ENCODE data around the gene CFDP1. TPM values are rescaled to one million over a fixed set of nuclear protein-coding genes. Genes with fewer than 3 reads are reported as not detected.

The CFDP1 gene
- 100 to 1,000 TPM in 1 of 2 donors, 10 to 100 TPM in 1; 55.4 to 129 TPM for total RNA-seq
- polyA plus RNA-seq (ENCODE audit: insufficient read length in 2 of 2), result 100 to 1,000 TPM; 135 to 164 TPM
- long read RNA-seq, donor 1, transcript CFDP1-201 (7 exons, 1,275 nt), result major isoform, 38 of 88 reads
- long read RNA-seq, donor 1, partial matches to known transcripts, result 45 of 88 reads
- long read RNA-seq, donor 1, other reads (novel, unspliced or antisense), result 0 of 88 reads
- long read RNA-seq, donor 2, transcript CFDP1-201 (7 exons, 1,275 nt), result major isoform, 12 of 38 reads
- long read RNA-seq, donor 2, partial matches to known transcripts, result 25 of 38 reads
- long read RNA-seq, donor 2, other reads (novel, unspliced or antisense), result 0 of 38 reads
- long read RNA-seq, donor 3, transcript CFDP1-201 (7 exons, 1,275 nt), result major isoform, 11 of 52 reads
- long read RNA-seq, donor 3, partial matches to known transcripts, result 40 of 52 reads
- long read RNA-seq, donor 3, other reads (novel, unspliced or antisense), result 0 of 52 reads
- long read RNA-seq, donor 4, transcript CFDP1-201 (7 exons, 1,275 nt), result major isoform, 38 of 112 reads
- long read RNA-seq, donor 4, transcript CFDP1-209 (3 exons, 663 nt), result minor isoform, 6 of 112 reads
- long read RNA-seq, donor 4, partial matches to known transcripts, result 67 of 112 reads
- long read RNA-seq, donor 4, other reads (novel, unspliced or antisense), result 0 of 112 reads

GRCh38 chr16:75432828-75433731 lies at the start of gene CFDP1:
Gene CFDP1, minus strand, starts transcription at chr16:75433503. Its CDS starts 151 bp downstream, at chr16:75433352.
- peak in 5 of 6 donors; percentile 90 to 99 (median 92) for DNase-seq (ENCODE audit: low read depth in 4 of 6, low spot score in 6 of 6)
- H3K27ac ChIP-seq (ENCODE audit: low read depth, low read length), result peak within 1 kb of the TSS; percentile 97
- peaks cover 34% of the 10 kb centered on the region for H3K4me1 ChIP-seq (ENCODE audit: control insufficient read depth, insufficient read depth, low read length)
- no peaks in the 10 kb centered on the region for H3K27me3 ChIP-seq (ENCODE audit: control insufficient read depth, insufficient read depth, low read length)
- no peaks in the 10 kb centered on the region for H3K9me3 ChIP-seq (ENCODE audit: control insufficient read depth, insufficient read depth, low read length)
- H3K4me3 ChIP-seq (ENCODE audit: low read depth, low read length), result peak within 1 kb of the TSS; percentile 98
- peaks cover 5% of the 10 kb centered on the region for H3K36me3 ChIP-seq (ENCODE audit: control insufficient read depth, insufficient read depth, low read length)
- WGBS (ENCODE audit: insufficient coverage), result under 1% methylated on average over 79 of the region's 85 CpGs

GRCh38 chr16:75482434-75483205 lies 49.3 kb upstream of the CFDP1 start:
- WGBS (ENCODE audit: insufficient coverage), result 79% methylated on average over 12 of the region's 14 CpGs
- Histone ChIP-seq H3K4me1 (ENCODE audit: control insufficient read depth, insufficient read depth, low read length) (no peaks in the 10 kb centered on the region), H3K36me3 (ENCODE audit: control insufficient read depth, insufficient read depth, low read length) (peaks cover 31% of the 10 kb centered on the region), H3K27me3 (ENCODE audit: control insufficient read depth, insufficient read depth, low read length) (no peaks in the 10 kb centered on the region), H3K9me3 (ENCODE audit: control insufficient read depth, insufficient read depth, low read length) (no peaks in the 10 kb centered on the region), H3K4me3 (ENCODE audit: low read depth, low read length) (no peak overlapping the region), H3K27ac (ENCODE audit: low read depth, low read length) (no peak overlapping the region)
- no peak for DNase-seq (ENCODE audit: low read depth in 4 of 6, low spot score in 6 of 6)

- no peaks in the 10 kb centered on the region for H3K9me3 ChIP-seq (ENCODE audit: control insufficient read depth, insufficient read depth, low read length)
- H3K27me3 ChIP-seq (ENCODE audit: control insufficient read depth, insufficient read depth, low read length), result no peaks in the 10 kb centered on the region
- 81% methylated on average over 7 of the region's 7 CpGs for WGBS (ENCODE audit: insufficient coverage)
- H3K4me3 ChIP-seq (ENCODE audit: low read depth, low read length), result no peak overlapping the region
- no peak overlapping the region for H3K27ac ChIP-seq (ENCODE audit: low read depth, low read length)
- no peak for DNase-seq (ENCODE audit: low read depth in 4 of 6, low spot score in 6 of 6)
- H3K36me3 ChIP-seq (ENCODE audit: control insufficient read depth, insufficient read depth, low read length), result peaks cover 32% of the 10 kb centered on the region
- no peaks in the 10 kb centered on the region for H3K4me1 ChIP-seq (ENCODE audit: control insufficient read depth, insufficient read depth, low read length)
Observed at GRCh38 chr16:75481475-75481874, 48.2 kb upstream of the CFDP1 start.

- no peak for DNase-seq (ENCODE audit: low read depth in 4 of 6, low spot score in 6 of 6)
Observed at GRCh38 chr16:75479421-75479990, 46.2 kb upstream of the CFDP1 start.

GRCh38 chr16:75478480-75479345 lies 45.4 kb upstream of the CFDP1 start:
- 97% methylated on average over 79 of the region's 80 CpGs for WGBS (ENCODE audit: insufficient coverage)
- H3K4me3 ChIP-seq (ENCODE audit: low read depth, low read length), result no peak overlapping the region
- peaks cover 29% of the 10 kb centered on the region for H3K36me3 ChIP-seq (ENCODE audit: control insufficient read depth, insufficient read depth, low read length)
- H3K4me1 ChIP-seq (ENCODE audit: control insufficient read depth, insufficient read depth, low read length), result no peaks in the 10 kb centered on the region
- no peak overlapping the region for H3K27ac ChIP-seq (ENCODE audit: low read depth, low read length)
- no peaks in the 10 kb centered on the region for H3K27me3 ChIP-seq (ENCODE audit: control insufficient read depth, insufficient read depth, low read length)
- no peaks in the 10 kb centered on the region for H3K9me3 ChIP-seq (ENCODE audit: control insufficient read depth, insufficient read depth, low read length)
- DNase-seq (ENCODE audit: low read depth in 4 of 6, low spot score in 6 of 6), result no peak

More at GRCh38 chr16:75479421-75479990, 46.2 kb upstream of the CFDP1 start:
- Histone ChIP-seq H3K36me3 (ENCODE audit: control insufficient read depth, insufficient read depth, low read length) (peaks cover 29% of the 10 kb centered on the region), H3K27me3 (ENCODE audit: control insufficient read depth, insufficient read depth, low read length) (no peaks in the 10 kb centered on the region), H3K4me3 (ENCODE audit: low read depth, low read length) (no peak overlapping the region), H3K9me3 (ENCODE audit: control insufficient read depth, insufficient read depth, low read length) (no peaks in the 10 kb centered on the region), H3K27ac (ENCODE audit: low read depth, low read length) (no peak overlapping the region), H3K4me1 (ENCODE audit: control insufficient read depth, insufficient read depth, low read length) (no peaks in the 10 kb centered on the region)
- WGBS (ENCODE audit: insufficient coverage), result 95% methylated on average over 45 of the region's 47 CpGs

- 70% methylated on average over 3 of the region's 4 CpGs for WGBS (ENCODE audit: insufficient coverage)
- no peak for DNase-seq (ENCODE audit: low read depth in 4 of 6, low spot score in 6 of 6)
- Histone ChIP-seq H3K9me3 (ENCODE audit: control insufficient read depth, insufficient read depth, low read length) (no peaks in the 10 kb centered on the region), H3K36me3 (ENCODE audit: control insufficient read depth, insufficient read depth, low read length) (peaks cover 29% of the 10 kb centered on the region), H3K27ac (ENCODE audit: low read depth, low read length) (no peak overlapping the region), H3K27me3 (ENCODE audit: control insufficient read depth, insufficient read depth, low read length) (no peaks in the 10 kb centered on the region), H3K4me1 (ENCODE audit: control insufficient read depth, insufficient read depth, low read length) (no peaks in the 10 kb centered on the region), H3K4me3 (ENCODE audit: low read depth, low read length) (no peak overlapping the region)
Observed at GRCh38 chr16:75477680-75478473, 44.6 kb upstream of the CFDP1 start.

GRCh38 chr16:75476817-75477216 lies 43.5 kb upstream of the CFDP1 start:
- Histone ChIP-seq H3K9me3 (ENCODE audit: control insufficient read depth, insufficient read depth, low read length) (no peaks in the 10 kb centered on the region), H3K27me3 (ENCODE audit: control insufficient read depth, insufficient read depth, low read length) (no peaks in the 10 kb centered on the region), H3K27ac (ENCODE audit: low read depth, low read length) (no peak overlapping the region), H3K4me3 (ENCODE audit: low read depth, low read length) (no peak overlapping the region), H3K36me3 (ENCODE audit: control insufficient read depth, insufficient read depth, low read length) (peaks cover 29% of the 10 kb centered on the region), H3K4me1 (ENCODE audit: control insufficient read depth, insufficient read depth, low read length) (no peaks in the 10 kb centered on the region)
- no peak for DNase-seq (ENCODE audit: low read depth in 4 of 6, low spot score in 6 of 6)
- WGBS (ENCODE audit: insufficient coverage), result 93% methylated on average over 2 of the region's 8 CpGs
